NCI-H345 treated with DMSO at 0.1 percent for 48 hours (cell line): ENCODE data around the gene VIT.

Source experiments
- DNase-seq: peaks from one replicate; lab custom pipeline; 2025; ENCODE audit not compliant: unreplicated experiment; lab: John Stamatoyannopoulos, UW

The VIT gene

DNA sequence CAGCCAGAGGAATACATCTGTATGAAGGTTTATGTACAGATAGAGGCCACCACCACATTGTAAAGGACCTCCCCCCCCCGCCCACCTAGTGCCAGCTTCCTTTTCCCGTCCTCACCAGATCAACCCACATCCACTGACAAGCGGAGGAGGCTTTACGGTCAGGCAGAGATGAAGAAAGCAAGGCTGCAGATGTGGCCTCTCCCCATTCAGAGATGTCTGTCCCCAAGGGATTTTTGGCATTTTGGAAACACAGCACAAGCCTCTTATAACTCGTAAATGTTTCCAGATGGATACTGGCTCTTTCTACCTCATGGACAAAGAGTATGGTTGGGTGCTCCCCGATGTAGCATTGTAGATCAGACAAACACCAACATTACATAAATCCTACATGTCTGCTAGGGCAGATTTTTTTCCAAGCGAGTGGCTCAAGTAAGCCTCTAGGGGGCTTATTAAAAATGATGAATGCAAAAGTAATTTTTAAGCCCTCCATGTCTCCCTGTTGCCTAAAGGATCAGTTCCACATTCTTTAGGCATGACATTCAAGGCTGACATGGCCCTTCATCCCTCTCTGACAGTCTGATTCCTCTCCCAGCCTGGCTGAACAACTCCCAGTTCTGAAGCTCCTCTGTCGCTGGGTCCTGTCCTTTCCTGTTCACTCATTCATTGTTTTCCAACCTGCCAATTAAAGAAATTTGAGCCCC is 11.7 kb downstream of the VIT start:
- DNase-seq: no peak

- no peak for DNase-seq
These were observed 14.5 kb downstream of the VIT start for GRCh38 chr2:36710858-36711515.

GRCh38 chr2:36711741-36712314 is 15.3 kb downstream of the VIT start:
- DNase-seq: no peak

GRCh38 chr2:36713310-36713709 is 16.8 kb downstream of the VIT start:
- no peak for DNase-seq

DNA sequence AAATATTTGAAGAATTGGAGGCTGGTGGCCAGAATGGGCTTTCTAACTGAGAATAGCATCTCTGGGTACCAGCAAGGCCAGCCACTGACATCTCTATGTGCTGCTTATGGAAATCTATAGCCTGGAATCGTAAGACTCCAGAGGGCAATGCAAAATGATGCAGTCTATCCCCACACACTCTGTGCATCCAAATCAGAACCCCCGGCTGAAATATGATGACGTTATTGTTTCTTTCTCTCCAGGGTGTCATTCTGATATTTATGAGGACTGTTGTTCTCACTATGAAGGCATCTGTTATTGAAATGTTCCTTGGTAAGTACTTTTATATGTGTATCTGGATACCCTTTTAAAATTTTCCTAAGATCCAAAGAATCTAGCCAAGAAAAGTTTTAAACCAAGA is 19.6 kb downstream of the VIT start:
- DNase-seq: no peak

- DNase-seq: no peak
These were observed 21.2 kb downstream of the VIT start for GRCh38 chr2:36717603-36718266.

- DNase-seq: no peak
These were observed 31.0 kb downstream of the VIT start for GRCh38 chr2:36727550-36727949.

DNA sequence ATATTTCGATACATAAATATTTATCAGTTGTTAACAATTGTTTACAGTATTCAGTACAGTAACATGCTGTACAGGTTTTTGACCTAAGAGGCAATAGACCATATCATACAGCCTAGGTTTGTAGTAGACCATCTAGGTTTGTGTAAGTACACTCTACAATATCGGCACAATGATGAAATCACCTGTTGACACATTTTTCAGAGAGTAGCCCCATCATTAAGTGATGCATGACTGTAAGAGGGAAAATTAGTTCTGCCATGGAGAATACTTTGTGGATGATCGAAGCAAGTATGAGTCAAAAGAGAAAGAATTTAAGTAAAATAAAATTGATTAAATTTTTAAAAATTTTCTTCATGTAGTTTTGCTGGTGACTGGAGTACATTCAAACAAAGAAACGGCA is 32.6 kb downstream of the VIT start:
- DNase-seq: no peak

DNA sequence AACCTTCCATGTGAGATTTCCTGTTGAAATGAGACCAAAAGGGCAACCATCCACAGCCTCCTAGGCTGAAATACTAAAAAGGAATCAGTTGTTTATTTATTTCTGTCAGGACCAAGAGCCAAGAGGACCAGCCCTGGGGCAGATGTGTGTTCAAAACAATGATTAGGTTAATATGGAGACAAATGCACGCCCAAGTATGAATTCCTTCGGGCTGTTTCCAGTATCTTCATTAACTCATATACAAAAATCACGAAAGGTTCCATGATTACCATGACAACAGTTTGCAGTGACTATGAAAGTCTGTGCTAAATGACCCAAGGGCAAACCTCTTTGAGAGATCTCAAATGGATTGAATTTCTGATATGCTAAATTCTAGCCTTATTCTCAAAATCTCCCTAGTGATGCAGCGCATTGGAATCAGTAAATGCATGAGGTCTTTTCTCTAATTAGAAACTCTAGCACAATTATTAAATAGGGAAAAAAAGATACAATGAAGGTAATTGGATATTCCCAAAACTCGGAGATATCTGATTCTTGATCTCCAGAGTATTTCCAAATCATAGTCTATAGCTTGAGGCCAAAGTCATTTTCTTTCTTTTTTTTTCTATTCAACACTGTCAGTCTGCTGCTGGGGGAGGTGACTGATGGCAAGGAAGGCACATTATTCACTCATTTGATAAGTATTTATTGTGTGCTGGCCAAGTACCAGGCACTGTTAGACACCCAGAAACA is 35.6 kb downstream of the VIT start:
- DNase-seq: no peak

DNA sequence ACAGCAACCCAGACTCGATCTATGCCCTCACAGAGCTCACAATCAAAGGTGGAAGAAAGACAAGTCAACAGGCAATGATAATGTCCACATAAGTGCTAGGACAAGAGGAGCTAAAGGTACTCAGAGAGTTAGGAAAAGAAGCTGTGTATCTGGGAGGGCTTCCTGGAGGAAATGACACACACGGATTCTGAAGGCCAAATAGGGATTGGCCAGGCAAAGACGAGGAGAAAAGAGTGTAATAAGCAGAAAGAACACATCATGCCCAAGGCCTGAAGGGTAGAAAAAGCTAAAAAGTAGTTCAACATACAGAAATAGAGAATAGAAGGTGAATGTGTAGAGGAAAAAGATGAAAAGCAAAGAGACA is 36.1 kb downstream of the VIT start:
- DNase-seq: no peak

DNA sequence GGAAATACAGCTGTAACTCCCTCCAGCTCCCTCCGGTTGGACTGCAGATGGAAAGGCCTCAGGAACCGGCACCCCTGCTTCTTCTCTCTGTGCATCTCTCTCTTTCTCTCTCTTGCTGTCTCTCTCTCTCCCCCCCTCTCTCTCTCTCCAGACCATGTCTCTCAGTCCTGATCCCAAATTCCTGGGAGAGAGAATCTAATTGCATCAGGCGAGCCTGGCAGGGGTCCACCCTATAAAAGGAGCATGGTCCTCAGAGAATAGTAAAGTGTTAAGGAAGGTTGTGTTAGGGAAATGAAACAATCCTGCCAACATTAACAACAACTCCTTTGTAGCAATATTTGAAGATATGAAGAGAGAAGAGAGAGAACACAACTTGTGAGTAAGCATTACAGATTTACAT is 36.7 kb downstream of the VIT start:
- no peak for DNase-seq

DNA sequence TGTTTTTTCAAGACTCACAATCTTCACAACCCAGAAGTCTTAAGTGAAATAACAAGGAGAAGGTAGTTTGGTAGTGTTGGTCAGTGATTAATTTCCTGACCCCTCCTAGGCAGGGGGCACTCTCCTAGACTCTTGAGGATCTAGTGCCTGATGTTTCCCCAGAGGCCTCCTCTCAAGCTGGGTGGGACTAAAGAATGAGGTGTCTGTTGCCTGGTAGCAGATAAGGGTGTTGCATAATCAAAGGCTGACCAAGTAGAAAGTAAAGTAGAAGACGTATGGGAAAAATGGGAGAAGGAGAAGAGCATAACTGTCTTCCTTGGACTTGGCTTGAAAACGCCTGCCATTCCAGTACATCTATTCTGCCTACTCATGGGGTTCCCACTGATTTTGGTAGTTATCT is 37.8 kb downstream of the VIT start:
- DNase-seq: no peak

DNA sequence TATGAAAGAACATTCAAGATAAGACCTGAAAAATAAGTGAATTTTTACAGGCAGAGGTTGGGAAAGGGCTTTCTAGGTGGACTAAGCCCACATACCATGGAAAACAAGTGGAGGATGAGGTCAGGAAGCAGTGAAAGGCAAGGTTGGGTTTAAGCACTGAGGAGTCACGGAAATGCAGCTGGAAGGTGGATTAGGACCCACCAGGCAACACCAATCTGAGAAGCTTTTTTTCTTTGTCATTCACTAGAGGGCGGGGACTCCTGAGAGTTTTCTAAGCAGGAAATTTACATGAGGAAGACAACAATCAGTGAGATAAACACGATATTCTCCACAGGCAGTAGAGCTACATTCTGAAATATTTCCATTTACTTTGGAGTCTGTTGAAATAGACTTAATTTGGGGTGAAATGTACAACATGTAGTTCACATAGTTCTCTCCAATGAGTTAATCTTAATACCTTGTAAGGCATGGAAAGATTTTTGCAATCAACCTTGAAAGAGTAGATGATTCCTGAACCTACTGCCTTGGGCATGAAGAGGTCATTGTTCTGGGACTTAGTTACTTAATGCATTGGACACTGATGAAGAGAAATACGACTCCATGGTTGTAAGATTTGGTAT is 40.7 kb downstream of the VIT start:
- no peak for DNase-seq

- no peak for DNase-seq
These were observed 43.6 kb downstream of the VIT start for GRCh38 chr2:36740061-36740460.

DNA sequence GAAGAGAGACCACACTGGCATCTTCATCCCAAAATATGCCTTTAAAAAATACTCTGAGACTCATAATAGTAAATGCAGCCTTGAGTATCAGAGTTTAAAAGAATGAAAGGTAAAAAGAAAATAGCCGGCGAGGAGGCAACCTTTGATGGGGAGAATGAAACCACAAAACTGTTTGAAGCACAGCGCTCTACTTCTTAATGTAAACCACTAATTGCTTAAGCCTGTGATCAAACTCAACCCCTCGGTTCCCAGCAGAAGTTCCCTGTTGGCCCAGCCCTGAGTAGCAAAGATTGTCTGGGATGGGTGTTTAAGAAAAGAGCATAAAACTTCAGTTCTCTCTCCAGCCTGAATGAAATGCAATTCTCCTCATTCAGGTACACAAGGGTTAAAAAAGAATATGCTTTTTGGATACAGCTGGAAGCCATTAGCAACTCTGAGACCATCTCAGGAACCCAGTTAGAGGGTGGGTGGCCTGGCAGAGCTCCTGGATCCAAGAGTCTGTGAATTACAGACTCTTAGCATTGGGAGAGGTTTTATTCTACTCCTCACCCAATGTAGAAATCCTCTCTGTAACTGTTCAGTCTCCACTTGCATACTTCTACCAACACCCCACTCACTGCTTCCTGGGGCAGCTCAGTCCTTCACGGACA is 44.8 kb downstream of the VIT start:
- DNase-seq: no peak

DNA sequence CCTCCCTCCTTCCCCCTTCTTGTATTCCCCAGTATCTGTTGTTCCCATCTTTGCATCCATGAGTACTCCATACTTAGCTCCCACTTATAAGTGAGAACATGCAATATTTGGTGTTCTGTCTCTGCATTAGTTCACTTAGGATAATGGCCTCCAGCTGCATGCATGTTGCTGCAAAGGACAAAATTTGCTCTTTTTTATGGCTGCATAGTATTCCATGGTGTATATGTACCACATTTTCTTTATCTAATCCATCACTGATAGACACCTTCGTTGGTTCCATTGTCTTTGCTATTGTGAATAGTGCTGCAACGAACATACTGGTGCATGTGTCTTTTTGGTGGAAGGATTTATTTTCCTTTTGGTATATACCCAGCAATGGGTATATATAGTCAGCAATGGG is 47.4 kb downstream of the VIT start:
- no peak for DNase-seq

DNA sequence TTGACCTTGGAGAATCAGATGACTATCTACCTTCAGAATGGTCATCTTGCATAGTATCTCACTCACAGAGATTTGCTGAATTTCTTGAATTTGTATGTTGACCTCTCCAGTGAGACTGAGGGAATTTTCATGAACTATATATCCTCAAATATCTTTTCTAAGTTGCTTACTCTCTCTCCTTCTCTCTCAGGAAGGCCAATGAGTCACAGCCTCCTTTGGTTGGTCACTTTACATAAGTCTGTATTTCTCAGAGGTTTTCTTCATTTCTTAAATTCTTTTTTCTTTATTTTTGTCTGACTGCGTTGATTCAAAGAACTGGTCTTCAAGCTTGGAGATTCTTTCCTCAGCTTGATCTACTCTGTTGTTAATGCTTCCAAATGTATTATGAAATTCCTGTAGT is 51.7 kb downstream of the VIT start:
- DNase-seq: no peak

- DNase-seq: no peak
These were observed 53.6 kb downstream of the VIT start for GRCh38 chr2:36750101-36750500.

- DNase-seq: no peak
These were observed 57.3 kb downstream of the VIT start for GRCh38 chr2:36753706-36754221.

- no peak for DNase-seq
These were observed 58.1 kb downstream of the VIT start for GRCh38 chr2:36754578-36754977.
